Peyer's patch (tissue), 4 donors: Measurements from ENCODE around the gene FRMPD4.

Experiments used
- CTCF ChIP-seq, 6 experiments: fragments of 450-650 bp in 4 of 6; fragments of 200-600 bp in 2 of 6; sonication (generic) in 1 of 6; IDR thresholded peaks; one replicate each; pipeline ENCODE4 v1.5.1; 2017 to 2019; ENCODE audit warnings: antibody characterized with exemption in 6 of 6, mild to moderate bottlenecking in 3 of 6, moderate library complexity in 1 of 6
- POLR2A ChIP-seq, 2 donors: fragments of 450-650 bp; IDR thresholded peaks; one replicate each; pipeline ENCODE4 v1.5.1; 2017; ENCODE audit warnings: antibody characterized with exemption in 2 of 2, mild to moderate bottlenecking in 2 of 2, moderate library complexity in 2 of 2

GRCh38 chrX:12360383-12360782, 222.1 kb downstream of the FRMPD4 start:
- no peak for TF ChIP-seq CTCF (IDR thresholded peaks at IDR 0.05)
- TF ChIP-seq POLR2A (IDR thresholded peaks at IDR 0.05), result no peak
